IMR-90 (cell line): ENCODE data around the gene TJP3. TPM values are rescaled to one million over a fixed set of nuclear protein-coding genes. Genes with fewer than 3 reads are reported as not detected.

Experiments
- ATAC-seq: fragments of 200-7000 bp; cut with Tn5 transposase; 2 replicates; pipeline ENCODE4 v1.9.1; 2020; ENCODE audit warnings: low read depth, mild to moderate bottlenecking, moderate library complexity
- BruUV-seq: library from RNA; stranded (reverse); fragments of 400-500 nt; replicated peaks from 2 replicates; lab custom pipeline; 2021; lab: Mats Ljungman, UMichigan
- CTCF ChIA-PET: fragments of 300-600 bp; formaldehyde crosslinking; extraction: SDS; loops from one replicate; lab custom pipeline; 2021; ENCODE audit warnings: antibody characterized with exemption; lab: Yijun Ruan, JAX
- POLR2A ChIA-PET: fragments of 300-600 bp; sonication (Branson Sonifier 250); formaldehyde crosslinking; loops from one replicate; lab custom pipeline; 2022; ENCODE audit warnings: antibody characterized with exemption; ENCODE audit not compliant: unreplicated experiment; lab: Charles Lee
- DNase-seq: peaks from one replicate; pipeline ENCODE4 v3.0.0; 2013
- H2AFZ ChIP-seq: replicated peaks from 2 replicates; pipeline ENCODE3; 2013; ENCODE audit warnings: low read length, mild to moderate bottlenecking; ENCODE audit not compliant: poor library complexity
- H2AK5ac ChIP-seq: 2 replicates; pipeline ENCODE4 v1.6.1; 2013; ENCODE audit warnings: low read depth, low read length, inconsistent platforms
- H2AK9ac ChIP-seq: replicated peaks from 2 replicates; pipeline ENCODE3; 2013; ENCODE audit warnings: mild to moderate bottlenecking, low read depth, low read length, moderate library complexity; ENCODE audit not compliant: poor library complexity
- H2BK120ac ChIP-seq: 2 replicates; pipeline ENCODE4 v1.6.1; 2013; ENCODE audit warnings: low read depth, low read length, inconsistent platforms
- H2BK15ac ChIP-seq: 3 replicates; pipeline ENCODE4 v1.6.1; 2013; ENCODE audit warnings: low read depth, low read length, inconsistent platforms
- H2BK20ac ChIP-seq: 2 replicates; pipeline ENCODE4 v1.6.1; 2013; ENCODE audit warnings: low read depth, mild to moderate bottlenecking, inconsistent platforms, low read length, moderate library complexity
- H2BK5ac ChIP-seq: 2 replicates; pipeline ENCODE4 v1.6.1; 2013; ENCODE audit warnings: mild to moderate bottlenecking, low read depth, low read length, inconsistent platforms; ENCODE audit not compliant: poor library complexity, severe bottlenecking
- H3K14ac ChIP-seq: replicated peaks from 2 replicates; pipeline ENCODE4 v1.6.1; 2013; ENCODE audit warnings: low read depth, low read length, inconsistent platforms
- H3K18ac ChIP-seq: 2 replicates; pipeline ENCODE4 v1.6.1; 2013; ENCODE audit warnings: low read depth, low read length, control low read depth
- H3K23ac ChIP-seq: 2 replicates; pipeline ENCODE4 v1.6.1; 2013; ENCODE audit warnings: low read depth, low read length, inconsistent platforms
- H3K27ac ChIP-seq: 2 replicates; pipeline ENCODE4 v1.5.1; 2013; ENCODE audit warnings: mild to moderate bottlenecking, control low read depth, low read length; ENCODE audit not compliant: insufficient read depth
- H3K27me3 ChIP-seq: 2 replicates; pipeline ENCODE4 v1.6.1; 2013; ENCODE audit warnings: low read length; ENCODE audit not compliant: control insufficient read depth, insufficient read depth
- H3K36me3 ChIP-seq: 2 replicates; pipeline ENCODE4 v1.6.1; 2013; ENCODE audit warnings: low read length, mixed read lengths; ENCODE audit not compliant: control insufficient read depth, insufficient read depth
- H3K4ac ChIP-seq: 2 replicates; pipeline ENCODE4 v1.6.1; 2013; ENCODE audit warnings: low read depth, low read length, inconsistent platforms
- H3K4me1 ChIP-seq: 2 replicates; pipeline ENCODE4 v1.6.1; 2013; ENCODE audit warnings: low read length, mixed read lengths; ENCODE audit not compliant: control insufficient read depth, insufficient read depth
- H3K4me2 ChIP-seq: 2 replicates; pipeline ENCODE4 v1.6.1; 2013; ENCODE audit warnings: low read depth, mild to moderate bottlenecking, control low read depth, low read length, moderate library complexity
- H3K4me3 ChIP-seq: 2 replicates; pipeline ENCODE4 v1.5.1; 2013; ENCODE audit warnings: low read depth, mild to moderate bottlenecking, control low read depth, low read length, moderate library complexity; ENCODE audit not compliant: insufficient read depth
- H3K56ac ChIP-seq: 2 replicates; pipeline ENCODE4 v1.6.1; 2013; ENCODE audit warnings: low read length, inconsistent platforms; ENCODE audit not compliant: insufficient read depth; ENCODE audit errors: extremely low read depth
- H3K79me1 ChIP-seq, 2 experiments: 2 replicates each; pipeline ENCODE4 v1.6.1; 2013; ENCODE audit warnings: low read length in 2 of 2, inconsistent platforms in 1 of 2, low read depth in 1 of 2
- H3K9ac ChIP-seq: 2 replicates; pipeline ENCODE4 v1.6.1; 2013; ENCODE audit warnings: low read depth, low read length, control low read depth
- H3K9me1 ChIP-seq: 2 replicates; pipeline ENCODE4 v1.6.1; 2013; ENCODE audit warnings: low read length, inconsistent platforms; ENCODE audit not compliant: insufficient read depth
- H3K9me3 ChIP-seq: 2 replicates; pipeline ENCODE4 v1.6.1; 2013; ENCODE audit warnings: low read length; ENCODE audit not compliant: control insufficient read depth, insufficient read depth
- H4K20me1 ChIP-seq: 2 replicates; pipeline ENCODE4 v1.6.1; 2013; ENCODE audit warnings: low read length, inconsistent platforms; ENCODE audit not compliant: insufficient read depth
- H4K5ac ChIP-seq: 2 replicates; pipeline ENCODE4 v1.6.1; 2013; ENCODE audit warnings: mild to moderate bottlenecking, low read depth, low read length, control low read depth
- H4K8ac ChIP-seq, 2 experiments: 2 replicates each; pipeline ENCODE4 v1.6.1; 2013; ENCODE audit warnings: low read depth in 2 of 2, low read length in 2 of 2, control low read depth in 1 of 2, inconsistent platforms in 1 of 2
- H4K91ac ChIP-seq: 2 replicates; pipeline ENCODE4 v1.6.1; 2013; ENCODE audit warnings: low read depth, low read length, inconsistent platforms; ENCODE audit not compliant: insufficient read depth
- CEBPB ChIP-seq: IDR thresholded peaks from 2 replicates; pipeline ENCODE4 v1.6.1; 2012; ENCODE audit warnings: low read depth, low read length, improper control_type of control experiment
- CHD1 ChIP-seq: IDR thresholded peaks from 2 replicates; pipeline ENCODE4 v1.6.1; 2012; ENCODE audit warnings: low read depth, low read length, improper control_type of control experiment
- ELK1 ChIP-seq: fragments of 150-350 bp; IDR thresholded peaks from 2 replicates; pipeline ENCODE4 v1.6.1; 2016; ENCODE audit warnings: low read depth, mild to moderate bottlenecking, low read length, moderate library complexity, borderline replicate concordance
- FOS ChIP-seq: fragments of 150-350 bp; IDR thresholded peaks from 2 replicates; pipeline ENCODE4 v1.6.1; 2016; ENCODE audit warnings: low read depth, low read length
- MAFK ChIP-seq: IDR thresholded peaks from 2 replicates; pipeline ENCODE4 v1.6.1; 2012; ENCODE audit warnings: low read depth, low read length, improper control_type of control experiment
- RCOR1 ChIP-seq: IDR thresholded peaks from 2 replicates; pipeline ENCODE4 v1.6.1; 2012; ENCODE audit warnings: mild to moderate bottlenecking, low read length, improper control_type of control experiment; ENCODE audit not compliant: insufficient replicate concordance
- WGBS, 2 experiments: methylation state at CpG; one replicate each; pipeline versions ENCODE4 v1.1.5 to v1.1.7; 2013; ENCODE audit warnings: missing lambda C conversion rate in 2 of 2; ENCODE audit not compliant: insufficient read length in 1 of 2; ENCODE audit errors: extremely low coverage in 2 of 2; 5-methylcytosine and 5-hydroxymethylcytosine counted together
- dilution Hi-C: fragments of 300-500 bp; cut with HindIII; formaldehyde crosslinking; loops from one replicate; pipeline ENCODE4 v1.14.3; 2018; ENCODE audit warnings: low sequenced_read_pairs; ENCODE audit not compliant: unreplicated experiment
- in situ Hi-C: fragments of 300-500 bp; cut with MboI; formaldehyde crosslinking; loops from 3 replicates; pipeline ENCODE4 v1.14.3; 2019; ENCODE audit warnings: low sequenced_read_pairs, inconsistent platforms, mixed read lengths
- intact Hi-C: fragments of 100-400 bp; cut with micrococcal nuclease; formaldehyde crosslinking; loops from 2 replicates; pipeline ENCODE4 v1.10.0; 2022
- polyA plus RNA-seq, 3 experiments: library from polyadenylated mRNA; depleted of rRNA; stranded (reverse); fragments of >200 nt; gene quantifications; 2 replicates each; pipeline ENCODE4 v1.2.3, GENCODE V29; 2012; ENCODE audit warnings: low replicate concordance in 1 of 3
- total RNA-seq: library from RNA; depleted of rRNA; stranded (reverse); fragments of >200 nt; gene quantifications from 2 replicates; pipeline ENCODE4 v1.2.3, GENCODE V29; 2012

The TJP3 gene
- total and polyA plus RNA-seq, 2 of the 4 experiments (the other 2 are of a cell fraction), result not detected

DNA sequence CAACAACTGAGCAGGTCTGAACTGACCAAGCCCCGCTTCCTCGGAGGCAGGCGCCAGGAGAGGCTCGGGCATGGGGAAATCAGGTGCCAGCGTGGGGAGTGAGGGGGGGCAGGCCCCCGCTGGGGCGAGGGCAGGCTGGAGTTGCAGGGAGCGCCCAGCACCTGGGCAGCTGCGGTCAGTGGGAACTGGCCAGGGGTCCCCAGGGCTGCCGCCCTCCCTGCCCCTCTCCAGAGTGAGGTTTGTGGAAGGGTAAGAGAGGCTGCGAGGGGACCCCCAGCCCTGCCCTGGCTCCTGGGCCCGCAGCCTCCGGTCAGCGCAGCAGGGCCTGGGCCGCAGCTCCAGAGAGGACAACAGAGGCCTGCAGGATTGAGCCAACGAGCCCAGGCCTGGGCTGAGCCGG lies 40.4 kb upstream of the TJP3 start:
- H3K14ac ChIP-seq, result no peak overlapping the region
- peaks cover 22% of the 10 kb centered on the region for H3K4me1 ChIP-seq
- no peak overlapping the region for H4K8ac ChIP-seq
- H3K9me3 ChIP-seq, result no peaks in the 10 kb centered on the region
- peaks cover 17% of the 10 kb centered on the region for H3K36me3 ChIP-seq
- H3K27ac ChIP-seq, result no peak overlapping the region
- no peak overlapping the region for H2BK15ac ChIP-seq
- no peak overlapping the region for H2BK20ac ChIP-seq
- H3K27me3 ChIP-seq, result no peaks in the 10 kb centered on the region
- no peak overlapping the region for H2BK5ac ChIP-seq
- H2BK120ac ChIP-seq, result no peak overlapping the region
- ATAC-seq (no peak), DNase-seq (no peak)
- dilution Hi-C loops (no loop called here), in situ Hi-C loops (loop anchor here (5.0 kb wide), 1 partner anchor 35 kb away; the partner anchor contains the start of gene PIP5K1C), intact Hi-C loops (loop anchor here (5.0 to 10.0 kb wide), 3 partner anchors 155 to 537 kb away; no protein-coding TSS in a partner anchor)
- H4K5ac ChIP-seq, result no peak overlapping the region
- WGBS, 2 experiments, result 96% methylated on average over 5 of the region's 17 CpGs; no CpG with 5 or more reads in 1 of the 2 experiments
- H3K56ac ChIP-seq, result no peak overlapping the region
- no peaks in the 10 kb centered on the region for H3K9me1 ChIP-seq
- H3K18ac ChIP-seq, result no peak overlapping the region
- H3K79me1 ChIP-seq, result peaks cover 15 to 55% of the 10 kb centered on the region in 2 experiments
- H2AK9ac ChIP-seq, result no peak overlapping the region
- BruUV-seq, result no TSS peak
- H4K91ac ChIP-seq, result no peak overlapping the region
- no peak overlapping the region for H3K9ac ChIP-seq
- H3K23ac ChIP-seq, result no peak overlapping the region
- CTCF ChIA-PET, result no interaction called here
- H3K4me2 ChIP-seq, result no peak overlapping the region
- peaks cover 29% of the 10 kb centered on the region for H4K20me1 ChIP-seq
- no peak overlapping the region for H2AK5ac ChIP-seq
- no peak overlapping the region for H2AFZ ChIP-seq
- H3K4me3 ChIP-seq, result no peak overlapping the region
- no peak for TF ChIP-seq FOS
- no peak for TF ChIP-seq CHD1
- no peak for TF ChIP-seq MAFK
- TF ChIP-seq CEBPB, result no peak
- TF ChIP-seq RCOR1, result no peak
- no peak for TF ChIP-seq ELK1
- H3K4ac ChIP-seq, result no peak overlapping the region
- POLR2A ChIA-PET, result no interaction called here
